ENCODE data around the gene ZBTB5.

- no peak for TF ChIP-seq EZH2 (IDR thresholded peaks at IDR 0.05; ENCODE audit: insufficient read depth, poor library complexity, severe bottlenecking)
- no peak for TF ChIP-seq EZH2phosphoT487 (IDR thresholded peaks at IDR 0.05; ENCODE audit: insufficient read depth, low read depth)
These were observed 47.9 kb downstream of the ZBTB5 start for GRCh38 chr9:37417252-37417803.

Data from GM23248 (cell line).